GM23338 (cell line): ENCODE measurements around the gene TNC. TPM values are rescaled to one million over a fixed set of nuclear protein-coding genes. Genes with fewer than 3 reads are reported as not detected.

Source experiments
- ATAC-seq: fragments of 200-7000 bp; cut with Tn5 transposase; 3 replicates; pipeline ENCODE4 v1.9.1; 2020
- DNase-seq: peaks from one replicate; pipeline ENCODE4 v3.0.0-alpha.2; 2015; ENCODE audit warnings: low spot score
- H2AFZ ChIP-seq: fragments of 200-600 bp; sonication (generic); 2 replicates; pipeline ENCODE4 v1.8.0; 2016; ENCODE audit warnings: antibody characterized with exemption, mild to moderate bottlenecking, moderate library complexity
- H3F3A ChIP-seq: fragments of 200-600 bp; sonication (generic); replicated peaks from 2 replicates; pipeline ENCODE4 v1.8.0; 2017; ENCODE audit warnings: antibody characterized with exemption, mixed run types, low read depth
- H3K27ac ChIP-seq: fragments of 200-600 bp; sonication (generic); 2 replicates; pipeline ENCODE4 v1.6.1; 2016; ENCODE audit warnings: low read depth
- H3K27me3 ChIP-seq: fragments of 200-600 bp; sonication (generic); 2 replicates; pipeline ENCODE4 v1.8.0; 2016; ENCODE audit warnings: mild to moderate bottlenecking, mixed run types, moderate library complexity; ENCODE audit not compliant: insufficient read depth
- H3K36me3 ChIP-seq: fragments of 200-600 bp; sonication (generic); 2 replicates; pipeline ENCODE4 v1.8.0; 2016; ENCODE audit warnings: mild to moderate bottlenecking; ENCODE audit not compliant: insufficient read depth
- H3K4me1 ChIP-seq: fragments of 200-600 bp; sonication (generic); 2 replicates; pipeline ENCODE4 v1.8.0; 2016; ENCODE audit warnings: mild to moderate bottlenecking, moderate library complexity; ENCODE audit not compliant: insufficient read depth
- H3K4me2 ChIP-seq: fragments of 200-600 bp; sonication (generic); 2 replicates; pipeline ENCODE4 v1.7.1; 2017; ENCODE audit warnings: mixed run types
- H3K4me3 ChIP-seq: fragments of 200-600 bp; sonication (generic); 2 replicates; pipeline ENCODE4 v1.6.1; 2016; ENCODE audit warnings: mixed run types
- H3K79me2 ChIP-seq: fragments of 200-600 bp; sonication (generic); replicated peaks from 2 replicates; pipeline ENCODE4 v1.8.0; 2017; ENCODE audit warnings: mild to moderate bottlenecking; ENCODE audit not compliant: insufficient read depth
- H3K9me2 ChIP-seq: fragments of 200-600 bp; sonication (generic); 2 replicates; pipeline ENCODE4 v1.8.0; 2017; ENCODE audit not compliant: insufficient read depth
- H4K20me1 ChIP-seq: fragments of 200-600 bp; sonication (generic); replicated peaks from 2 replicates; pipeline ENCODE4 v1.8.0; 2017; ENCODE audit warnings: mild to moderate bottlenecking; ENCODE audit not compliant: insufficient read depth
- H3K27ac Mint-ChIP-seq: 2 replicates; pipeline ENCODE4 v1.8.0; 2020; ENCODE audit warnings: inconsistent platforms, mild to moderate bottlenecking, moderate library complexity, mixed read lengths
- H3K27me3 Mint-ChIP-seq: 3 replicates; pipeline ENCODE4 v1.8.0; 2022; ENCODE audit warnings: low read depth, mild to moderate bottlenecking, moderate library complexity, mixed read lengths, inconsistent platforms; ENCODE audit not compliant: insufficient read depth, poor library complexity
- H3K36me3 Mint-ChIP-seq: 3 replicates; pipeline ENCODE4 v1.8.0; 2021; ENCODE audit warnings: low read depth, mild to moderate bottlenecking, inconsistent platforms, moderate library complexity, mixed read lengths
- H3K4me1 Mint-ChIP-seq: 3 replicates; pipeline ENCODE4 v1.8.0; 2020; ENCODE audit warnings: mild to moderate bottlenecking, inconsistent platforms, mixed read lengths
- H3K4me3 Mint-ChIP-seq: 3 replicates; pipeline ENCODE4 v1.8.0; 2021; ENCODE audit warnings: moderate library complexity, mild to moderate bottlenecking, inconsistent platforms, mixed read lengths
- H3K9me3 Mint-ChIP-seq: 3 replicates; pipeline ENCODE4 v1.8.0; 2020; ENCODE audit warnings: moderate library complexity, mild to moderate bottlenecking, inconsistent platforms, mixed read lengths
- CREB1 ChIP-seq: fragments of 250-450 bp; sonication (Bioruptor Pico); IDR thresholded peaks from 2 replicates; pipeline ENCODE4 v1.5.0; 2020; ENCODE audit warnings: low read depth, mild to moderate bottlenecking, moderate library complexity
- EZH2phosphoT487 ChIP-seq: fragments of 200-600 bp; sonication (generic); IDR thresholded peaks from one replicate; pipeline ENCODE4 v1.8.1; 2018; ENCODE audit warnings: antibody characterized with exemption; ENCODE audit not compliant: unreplicated experiment
- JUNB ChIP-seq: IDR thresholded peaks from one replicate; pipeline ENCODE4 v1.6.1; 2016; ENCODE audit warnings: antibody characterized with exemption; ENCODE audit not compliant: unreplicated experiment
- NANOG ChIP-seq: IDR thresholded peaks from 2 replicates; pipeline ENCODE4 v1.6.1; 2016; ENCODE audit warnings: antibody characterized with exemption, borderline replicate concordance
- POLR2AphosphoS5 ChIP-seq: IDR thresholded peaks from 2 replicates; pipeline ENCODE4 v1.6.1; 2016; ENCODE audit warnings: antibody characterized with exemption, low read depth
- STAT1 ChIP-seq: IDR thresholded peaks from one replicate; pipeline ENCODE4 v1.6.1; 2016; ENCODE audit warnings: antibody characterized with exemption; ENCODE audit not compliant: unreplicated experiment
- ZNF114 ChIP-seq: fragments of 250-450 bp; sonication (Bioruptor Pico); IDR thresholded peaks from 2 replicates; pipeline ENCODE4 v1.5.0; 2020; ENCODE audit warnings: mild to moderate bottlenecking, moderate library complexity
- ZNF331 ChIP-seq: fragments of 250-450 bp; sonication (Bioruptor Pico); IDR thresholded peaks from 2 replicates; pipeline ENCODE4 v1.5.0; 2020; ENCODE audit warnings: low read depth, mild to moderate bottlenecking, moderate library complexity
- polyA plus RNA-seq: library from polyadenylated mRNA; unstranded; fragments of >200 nt; fragmentation: Nextera tagmentation; extraction: Ambion mirVana; gene quantifications from 2 replicates; pipeline ENCODE4 v1.2.1, GENCODE V29; 2016
- total RNA-seq: library from RNA; depleted of rRNA; stranded (reverse); fragments of >200 nt; shearing (Covaris generic); gene quantifications from 2 replicates; pipeline ENCODE4 v1.2.3, GENCODE V29; 2014
- TF ChIP-seq, protein P1 (sequence below): IDR thresholded peaks from 2 replicates; pipeline ENCODE4 v1.6.1; 2016; ENCODE audit warnings: antibody characterized with exemption
- TF ChIP-seq, protein P2 (sequence below): IDR thresholded peaks from one replicate; pipeline ENCODE4 v1.6.1; 2018; ENCODE audit warnings: antibody characterized with exemption; ENCODE audit not compliant: unreplicated experiment
- TF ChIP-seq, protein P3 (sequence below), 2 experiments: fragments of 200-600 bp in 1 of 2; sonication (generic) in 1 of 2; conservative IDR thresholded peaks; 2 replicates each; pipeline versions ENCODE4 v1.5.1 to v1.6.1; 2016 to 2017; ENCODE audit warnings: antibody characterized with exemption in 2 of 2, low read depth in 2 of 2, mild to moderate bottlenecking in 2 of 2, moderate library complexity in 1 of 2

Gene TNC
- total and polyA plus RNA-seq, 2 experiments from 2014 or later: 0.89 to 2.7 TPM

DNA sequence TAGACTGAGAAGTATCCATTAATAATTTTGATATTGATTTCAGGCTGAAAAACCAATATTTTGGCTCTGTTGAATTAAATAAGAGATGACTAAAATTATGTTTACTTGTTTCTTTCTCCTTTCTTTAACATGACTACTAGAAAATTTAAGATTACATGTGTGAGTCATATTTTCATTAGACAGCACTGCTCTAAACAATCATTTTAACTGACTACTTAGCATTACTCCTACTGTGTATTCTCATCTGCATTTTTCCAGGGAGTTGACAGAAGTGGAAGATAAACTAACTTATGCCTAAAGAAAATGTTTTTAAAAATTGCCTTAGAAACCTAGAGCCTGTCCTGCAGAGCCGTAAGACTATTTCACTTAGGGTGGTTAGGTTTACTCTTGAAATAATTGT, 29.1 kb downstream of the TNC start:
- Histone ChIP-seq H3K79me2 (no peaks in the 10 kb centered on the region), H3F3A (no peaks in the 10 kb centered on the region), H3K27ac (no peak overlapping the region), H2AFZ (no peak overlapping the region), H3K4me1 (peaks cover 13% of the 10 kb centered on the region), H4K20me1 (no peaks in the 10 kb centered on the region), H3K9me2 (no peaks in the 10 kb centered on the region; the same call in 1 of the 2 replicates), H3K27me3 (no peaks in the 10 kb centered on the region), H3K4me3 (no peak overlapping the region), H3K36me3 (no peaks in the 10 kb centered on the region), H3K4me2 (no peak overlapping the region)
- Mint-ChIP-seq H3K27me3 (peaks cover 4% of the 10 kb centered on the region), H3K9me3 (no peaks in the 10 kb centered on the region), H3K4me1 (peaks cover 12% of the 10 kb centered on the region; the same call in 2 of the 3 replicates), H3K27ac (no peak overlapping the region), H3K36me3 (no peaks in the 10 kb centered on the region), H3K4me3 (no peak overlapping the region)
- no peak for ATAC-seq
- no peak for DNase-seq
- TF ChIP-seq EZH2phosphoT487 (no peak), CREB1 (CRISPR knock-in tag) (no peak), ZNF114 (CRISPR knock-in tag) (no peak), POLR2AphosphoS5 (no peak), STAT1 (no peak), ZNF331 (no peak), JUNB (no peak)
- TF ChIP-seq, protein P1, sequence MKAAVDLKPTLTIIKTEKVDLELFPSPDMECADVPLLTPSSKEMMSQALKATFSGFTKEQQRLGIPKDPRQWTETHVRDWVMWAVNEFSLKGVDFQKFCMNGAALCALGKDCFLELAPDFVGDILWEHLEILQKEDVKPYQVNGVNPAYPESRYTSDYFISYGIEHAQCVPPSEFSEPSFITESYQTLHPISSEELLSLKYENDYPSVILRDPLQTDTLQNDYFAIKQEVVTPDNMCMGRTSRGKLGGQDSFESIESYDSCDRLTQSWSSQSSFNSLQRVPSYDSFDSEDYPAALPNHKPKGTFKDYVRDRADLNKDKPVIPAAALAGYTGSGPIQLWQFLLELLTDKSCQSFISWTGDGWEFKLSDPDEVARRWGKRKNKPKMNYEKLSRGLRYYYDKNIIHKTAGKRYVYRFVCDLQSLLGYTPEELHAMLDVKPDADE: no peak
- TF ChIP-seq, protein P2, sequence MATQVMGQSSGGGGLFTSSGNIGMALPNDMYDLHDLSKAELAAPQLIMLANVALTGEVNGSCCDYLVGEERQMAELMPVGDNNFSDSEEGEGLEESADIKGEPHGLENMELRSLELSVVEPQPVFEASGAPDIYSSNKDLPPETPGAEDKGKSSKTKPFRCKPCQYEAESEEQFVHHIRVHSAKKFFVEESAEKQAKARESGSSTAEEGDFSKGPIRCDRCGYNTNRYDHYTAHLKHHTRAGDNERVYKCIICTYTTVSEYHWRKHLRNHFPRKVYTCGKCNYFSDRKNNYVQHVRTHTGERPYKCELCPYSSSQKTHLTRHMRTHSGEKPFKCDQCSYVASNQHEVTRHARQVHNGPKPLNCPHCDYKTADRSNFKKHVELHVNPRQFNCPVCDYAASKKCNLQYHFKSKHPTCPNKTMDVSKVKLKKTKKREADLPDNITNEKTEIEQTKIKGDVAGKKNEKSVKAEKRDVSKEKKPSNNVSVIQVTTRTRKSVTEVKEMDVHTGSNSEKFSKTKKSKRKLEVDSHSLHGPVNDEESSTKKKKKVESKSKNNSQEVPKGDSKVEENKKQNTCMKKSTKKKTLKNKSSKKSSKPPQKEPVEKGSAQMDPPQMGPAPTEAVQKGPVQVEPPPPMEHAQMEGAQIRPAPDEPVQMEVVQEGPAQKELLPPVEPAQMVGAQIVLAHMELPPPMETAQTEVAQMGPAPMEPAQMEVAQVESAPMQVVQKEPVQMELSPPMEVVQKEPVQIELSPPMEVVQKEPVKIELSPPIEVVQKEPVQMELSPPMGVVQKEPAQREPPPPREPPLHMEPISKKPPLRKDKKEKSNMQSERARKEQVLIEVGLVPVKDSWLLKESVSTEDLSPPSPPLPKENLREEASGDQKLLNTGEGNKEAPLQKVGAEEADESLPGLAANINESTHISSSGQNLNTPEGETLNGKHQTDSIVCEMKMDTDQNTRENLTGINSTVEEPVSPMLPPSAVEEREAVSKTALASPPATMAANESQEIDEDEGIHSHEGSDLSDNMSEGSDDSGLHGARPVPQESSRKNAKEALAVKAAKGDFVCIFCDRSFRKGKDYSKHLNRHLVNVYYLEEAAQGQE: no peak

DNA sequence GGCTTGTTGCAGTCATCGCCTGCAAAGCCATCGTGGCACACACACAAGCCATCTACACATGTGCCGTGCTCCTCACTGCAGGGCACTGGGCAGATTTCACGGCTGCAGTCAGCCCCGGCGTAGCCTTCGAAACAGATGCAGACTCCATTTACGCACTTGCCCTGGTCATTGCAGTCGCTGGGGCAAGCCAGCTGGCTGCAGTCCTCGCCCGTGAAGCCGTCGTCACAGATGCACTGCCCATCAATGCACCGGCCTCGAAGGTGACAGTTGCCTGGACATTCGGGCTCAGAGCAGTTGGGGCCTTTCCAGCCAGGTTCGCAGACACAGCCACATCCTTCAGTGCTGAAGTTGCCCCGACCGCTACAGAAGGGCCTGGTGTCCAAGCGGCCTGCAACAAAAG, 31.1 kb downstream of the TNC start:
- no peak for ATAC-seq
- Histone ChIP-seq H3K4me1 (no peaks in the 10 kb centered on the region; the same call in 1 of the 2 replicates), H3K36me3 (no peaks in the 10 kb centered on the region), H4K20me1 (no peaks in the 10 kb centered on the region), H3K79me2 (no peaks in the 10 kb centered on the region), H3K4me2 (no peak overlapping the region), H3F3A (no peaks in the 10 kb centered on the region), H3K4me3 (no peak overlapping the region), H3K27me3 (no peaks in the 10 kb centered on the region), H2AFZ (no peak overlapping the region), H3K27ac (no peak overlapping the region), H3K9me2 (no peaks in the 10 kb centered on the region; the same call in 1 of the 2 replicates)
- Mint-ChIP-seq H3K27ac (no peak overlapping the region), H3K27me3 (peaks cover 4% of the 10 kb centered on the region), H3K36me3 (no peaks in the 10 kb centered on the region), H3K9me3 (no peaks in the 10 kb centered on the region), H3K4me3 (no peak overlapping the region), H3K4me1 (no peaks in the 10 kb centered on the region)
- DNase-seq: no peak
- TF ChIP-seq NANOG (no peak), CREB1 (CRISPR knock-in tag) (no peak)
- TF ChIP-seq, protein P3, sequence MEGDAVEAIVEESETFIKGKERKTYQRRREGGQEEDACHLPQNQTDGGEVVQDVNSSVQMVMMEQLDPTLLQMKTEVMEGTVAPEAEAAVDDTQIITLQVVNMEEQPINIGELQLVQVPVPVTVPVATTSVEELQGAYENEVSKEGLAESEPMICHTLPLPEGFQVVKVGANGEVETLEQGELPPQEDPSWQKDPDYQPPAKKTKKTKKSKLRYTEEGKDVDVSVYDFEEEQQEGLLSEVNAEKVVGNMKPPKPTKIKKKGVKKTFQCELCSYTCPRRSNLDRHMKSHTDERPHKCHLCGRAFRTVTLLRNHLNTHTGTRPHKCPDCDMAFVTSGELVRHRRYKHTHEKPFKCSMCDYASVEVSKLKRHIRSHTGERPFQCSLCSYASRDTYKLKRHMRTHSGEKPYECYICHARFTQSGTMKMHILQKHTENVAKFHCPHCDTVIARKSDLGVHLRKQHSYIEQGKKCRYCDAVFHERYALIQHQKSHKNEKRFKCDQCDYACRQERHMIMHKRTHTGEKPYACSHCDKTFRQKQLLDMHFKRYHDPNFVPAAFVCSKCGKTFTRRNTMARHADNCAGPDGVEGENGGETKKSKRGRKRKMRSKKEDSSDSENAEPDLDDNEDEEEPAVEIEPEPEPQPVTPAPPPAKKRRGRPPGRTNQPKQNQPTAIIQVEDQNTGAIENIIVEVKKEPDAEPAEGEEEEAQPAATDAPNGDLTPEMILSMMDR (conservative IDR thresholded peaks at IDR 0.05; ENCODE audit: low read depth in 2 of 2): no peak
- TF ChIP-seq, protein P2: no peak
